Right lobe of liver (tissue), 6 donors: ENCODE measurements around the gene RASGRP4. TPM values are rescaled to one million over a fixed set of nuclear protein-coding genes. Genes with fewer than 3 reads are reported as not detected.
A peak's percentile ranks its signal among the peaks of the same experiment; 100 is the strongest.

Experiments
- ATAC-seq, 4 donors: fragments of 200-7000 bp; cut with Tn5 transposase; one replicate each; pipeline ENCODE4 v1.9.1; 2020; ENCODE audit warnings: mild to moderate bottlenecking in 4 of 4, moderate library complexity in 4 of 4
- DNase-seq, 3 donors: peaks; one replicate each; pipeline ENCODE4 v3.0.0-alpha.2; 2020
- H3K27ac ChIP-seq, 3 donors: fragments of 200-600 bp; one replicate each; pipeline ENCODE4 v1.8.0; 2022
- H3K27me3 ChIP-seq, 2 donors: fragments of 200-600 bp; one replicate each; pipeline ENCODE4 v1.8.0; 2022
- H3K36me3 ChIP-seq, 4 donors: fragments of 200-600 bp; sonication (generic) in 1 of 4; one replicate each; pipeline versions ENCODE4 v1.5.1 to v1.8.0; 2017 to 2022; ENCODE audit warnings: control low read depth in 1 of 4
- H3K4me1 ChIP-seq, 4 donors: fragments of 200-600 bp; sonication (generic) in 1 of 4; one replicate each; pipeline versions ENCODE4 v1.5.1 to v1.8.0; 2017 to 2022; ENCODE audit warnings: control low read depth in 1 of 4
- H3K4me3 ChIP-seq, 3 donors: fragments of 200-600 bp; one replicate each; pipeline ENCODE4 v1.8.0; 2022
- H3K9me3 ChIP-seq, 4 donors: fragments of 200-600 bp; sonication (generic) in 1 of 4; one replicate each; pipeline versions ENCODE4 v1.5.1 to v1.8.0; 2017 to 2022; ENCODE audit warnings: control low read depth in 1 of 4
- POLR2A ChIP-seq: fragments of 450-650 bp; IDR thresholded peaks from one replicate; pipeline ENCODE4 v1.6.1; 2017; ENCODE audit warnings: antibody characterized with exemption, mild to moderate bottlenecking
- WGBS: methylation state at CpG from one replicate; pipeline ENCODE4 v1.1.6; 2018; ENCODE audit warnings: low coverage, low lambda C conversion rate; ENCODE audit not compliant: insufficient coverage; ENCODE audit errors: missing lambda C conversion rate; 5-methylcytosine and 5-hydroxymethylcytosine counted together
- intact Hi-C, 2 donors: fragments of 100-400 bp; cut with DNase I; formaldehyde crosslinking; loops; one replicate each; pipeline versions ENCODE4 v1.11.2 to v1.14.1; 2022
- total RNA-seq, 6 experiments: library from RNA; depleted of rRNA in 2 of 6; stranded (reverse); fragments of >200 nt in 2 of 6; fragmentation: NEBNext Ultra II Directional in 3 of 6; extraction: Animal tissue kit (Norgen Biotek cat#: 25700) in 3 of 6; gene quantifications; one replicate each; pipeline versions ENCODE4 v1.1.0 to v1.2.4, GENCODE V29; 2016 to 2023
- TF ChIP-seq, protein P1 (sequence below), 4 donors: fragments of 200-600 bp in 3 of 4; fragments of 450-650 bp in 1 of 4; IDR thresholded peaks; one replicate each; pipeline versions ENCODE4 v1.5.1 to v1.8.0; 2016 to 2022; ENCODE audit warnings: antibody characterized with exemption in 4 of 4, mild to moderate bottlenecking in 2 of 4
- donor health status: DM: no; HTN: yes; CAD: no.
- donor health status: DM: no; HTN: no; CAD: no.
- donor health status: DM: no; HTN: no; CAD: no.
- donor health status: DM: no; HTN: yes; CAD: no.
- donor health status: DM: no; HTN: yes; CAD: no.

The RASGRP4 gene
- total RNA-seq, 6 experiments from 2014 or later = 0.77 to 1.5 (median 0.93) TPM

GRCh38 chr19:38395381-38396114 is 30.5 kb downstream of the RASGRP4 start:
- ATAC-seq = no peak
- Histone ChIP-seq H3K27ac (no peak overlapping the region), H3K27me3 (no peaks in the 10 kb centered on the region), H3K36me3 (no peaks in the 10 kb centered on the region), H3K4me1 (no peaks in the 10 kb centered on the region), H3K4me3 (no peak overlapping the region), H3K9me3 (no peaks in the 10 kb centered on the region)
- no CpG with 5 or more reads among the region's 86 CpGs for WGBS
- intact Hi-C loops = loop anchor here in 1 of 2 donors (10.0 kb wide), 1 partner anchor 229 kb away; no protein-coding TSS in a partner anchor
- TF ChIP-seq, protein P1, sequence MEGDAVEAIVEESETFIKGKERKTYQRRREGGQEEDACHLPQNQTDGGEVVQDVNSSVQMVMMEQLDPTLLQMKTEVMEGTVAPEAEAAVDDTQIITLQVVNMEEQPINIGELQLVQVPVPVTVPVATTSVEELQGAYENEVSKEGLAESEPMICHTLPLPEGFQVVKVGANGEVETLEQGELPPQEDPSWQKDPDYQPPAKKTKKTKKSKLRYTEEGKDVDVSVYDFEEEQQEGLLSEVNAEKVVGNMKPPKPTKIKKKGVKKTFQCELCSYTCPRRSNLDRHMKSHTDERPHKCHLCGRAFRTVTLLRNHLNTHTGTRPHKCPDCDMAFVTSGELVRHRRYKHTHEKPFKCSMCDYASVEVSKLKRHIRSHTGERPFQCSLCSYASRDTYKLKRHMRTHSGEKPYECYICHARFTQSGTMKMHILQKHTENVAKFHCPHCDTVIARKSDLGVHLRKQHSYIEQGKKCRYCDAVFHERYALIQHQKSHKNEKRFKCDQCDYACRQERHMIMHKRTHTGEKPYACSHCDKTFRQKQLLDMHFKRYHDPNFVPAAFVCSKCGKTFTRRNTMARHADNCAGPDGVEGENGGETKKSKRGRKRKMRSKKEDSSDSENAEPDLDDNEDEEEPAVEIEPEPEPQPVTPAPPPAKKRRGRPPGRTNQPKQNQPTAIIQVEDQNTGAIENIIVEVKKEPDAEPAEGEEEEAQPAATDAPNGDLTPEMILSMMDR (IDR thresholded peaks at IDR 0.05) = no peak
- TF ChIP-seq POLR2A = no peak
- DNase-seq = no peak

DNA sequence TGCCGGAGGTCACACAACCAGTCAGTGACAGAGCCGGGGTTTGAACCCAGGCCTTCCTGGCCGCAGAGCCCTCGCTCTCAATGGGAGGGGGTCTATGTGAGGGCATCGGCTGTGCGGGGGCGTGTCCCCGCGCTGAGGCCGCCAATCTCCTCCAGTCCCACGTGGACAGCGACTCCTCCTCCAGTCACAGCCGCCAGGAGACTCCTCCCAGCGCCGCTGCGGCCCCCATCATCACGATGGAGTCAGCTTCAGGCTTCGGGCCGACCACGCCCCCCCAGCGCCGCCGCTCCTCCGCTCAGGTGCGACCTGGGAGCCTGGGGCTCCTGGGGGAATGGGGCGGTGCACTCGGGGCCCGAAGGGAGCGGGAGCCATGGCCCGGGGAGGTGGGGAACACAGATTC is 31.5 kb downstream of the RASGRP4 start:
- intact Hi-C loops = loop anchor here in 1 of 2 donors (10.0 kb wide), 1 partner anchor 230 kb away; no protein-coding TSS in a partner anchor
- ATAC-seq = peak in 1 of 4 donors; percentile 18

DNA sequence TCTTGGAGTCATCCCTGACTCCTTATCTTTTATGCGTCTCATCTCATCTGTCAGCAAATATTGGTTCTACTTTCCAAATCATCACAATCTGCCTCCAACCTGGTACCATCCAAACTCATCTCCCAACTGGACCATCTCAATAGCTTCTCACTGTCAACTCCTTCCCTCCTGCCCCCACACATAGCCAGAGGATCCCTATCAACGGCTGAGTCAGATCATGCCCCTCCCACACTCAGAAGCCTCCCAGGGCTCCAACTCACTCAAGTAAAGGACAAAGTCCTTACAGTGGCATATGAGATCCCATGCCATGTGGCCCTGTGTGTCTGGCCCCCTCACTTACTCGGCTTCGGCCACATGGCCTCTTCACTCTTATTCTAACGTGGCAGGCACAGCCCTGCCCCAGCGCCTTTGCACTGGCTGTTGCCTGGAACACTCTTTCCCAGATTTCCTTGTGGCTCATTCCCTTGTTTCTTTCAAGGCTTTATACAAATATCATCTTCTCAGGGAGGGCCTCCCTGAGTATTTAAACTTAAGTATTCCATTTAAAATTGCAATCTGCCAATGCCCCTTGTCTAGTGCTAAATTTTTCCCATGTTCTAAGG is 33.2 kb downstream of the RASGRP4 start:
- Histone ChIP-seq H3K27ac (no peak overlapping the region), H3K36me3 (no peaks in the 10 kb centered on the region), H3K4me3 (no peak overlapping the region), H3K4me1 (no peaks in the 10 kb centered on the region), H3K27me3 (no peaks in the 10 kb centered on the region), H3K9me3 (no peaks in the 10 kb centered on the region)
- intact Hi-C loops = loop anchor here in 1 of 2 donors (10.0 kb wide), 1 partner anchor 232 kb away; no protein-coding TSS in a partner anchor
- TF ChIP-seq POLR2A = peak; percentile 15
- TF ChIP-seq, protein P1 (IDR thresholded peaks at IDR 0.05) = no peak
- ATAC-seq (peak in 2 of 4 donors; percentile 15 to 57), DNase-seq (no peak)
- WGBS = 17% methylated on average over 3 of the region's 6 CpGs

More for the DNA sequence above, 31.5 kb downstream of the RASGRP4 start:
- no peak for TF ChIP-seq POLR2A
- TF ChIP-seq, protein P1 (IDR thresholded peaks at IDR 0.05) = no peak
- Histone ChIP-seq H3K27ac (no peak overlapping the region), H3K36me3 (no peaks in the 10 kb centered on the region), H3K27me3 (no peaks in the 10 kb centered on the region), H3K4me3 (no peak overlapping the region), H3K9me3 (no peaks in the 10 kb centered on the region), H3K4me1 (no peaks in the 10 kb centered on the region)
- WGBS = 0% methylated on average over 1 of the region's 30 CpGs
- DNase-seq = no peak

DNA sequence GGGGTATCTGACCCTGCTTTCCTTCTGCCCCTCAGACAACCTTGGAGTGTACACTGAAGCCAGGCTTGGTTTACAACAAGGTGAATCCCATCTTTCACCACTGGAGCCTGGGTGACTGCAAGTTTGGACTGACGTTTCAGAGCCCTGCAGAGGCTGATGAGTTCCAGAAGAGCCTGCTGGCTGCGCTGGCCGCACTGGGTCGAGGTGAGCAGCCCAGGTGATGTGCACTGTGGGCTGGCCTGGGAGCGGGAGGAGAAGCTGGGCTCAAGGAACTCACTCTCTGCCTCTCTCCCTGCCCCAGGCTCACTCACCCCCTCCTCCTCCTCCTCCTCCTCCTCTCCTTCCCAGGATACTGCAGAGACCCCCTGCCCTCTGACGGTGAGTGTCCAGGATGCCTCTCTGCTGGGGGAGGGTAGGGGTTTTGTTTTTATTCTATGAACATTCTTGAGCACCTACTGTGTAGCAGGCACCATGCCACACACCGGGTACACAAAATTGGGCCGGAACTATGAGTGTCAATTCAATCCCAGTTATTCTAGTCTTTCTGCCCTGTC is 34.0 kb downstream of the RASGRP4 start:
- ATAC-seq (no peak), DNase-seq (no peak)
- TF ChIP-seq POLR2A = no peak
- no peak overlapping the region for H3K27ac ChIP-seq
- intact Hi-C loops = loop anchor here in 1 of 2 donors (10.0 kb wide), 1 partner anchor 233 kb away; no protein-coding TSS in a partner anchor
- WGBS = 64% methylated on average over 3 of the region's 8 CpGs
- no peaks in the 10 kb centered on the region for H3K36me3 ChIP-seq
- H3K4me1 ChIP-seq = peaks cover 0 to 2% (median 0%) of the 10 kb centered on the region in 4 donors
- H3K27me3 ChIP-seq = no peaks in the 10 kb centered on the region
- no peaks in the 10 kb centered on the region for H3K9me3 ChIP-seq
- no peak overlapping the region for H3K4me3 ChIP-seq
